ENCODE data around the gene PLA2G2E. TPM values are rescaled to one million over a fixed set of nuclear protein-coding genes. Genes with fewer than 3 reads are reported as not detected.

Gene PLA2G2E
- total and polyA plus RNA-seq, 4 donors, result not detected

- Histone ChIP-seq H3K36me3 (ENCODE audit: control insufficient read depth in 4 of 4, insufficient read depth in 4 of 4, low read length in 4 of 4) (peaks cover 14 to 36% (median 20%) of the 10 kb centered on the region in 4 donors), H3K4me3 (no peak overlapping the region), H3K4me1 (ENCODE audit: control insufficient read depth in 5 of 5, insufficient read depth in 5 of 5, low read length in 5 of 5) (no peaks in the 10 kb centered on the region), H3K27me3 (ENCODE audit: control insufficient read depth in 3 of 3, insufficient read depth in 3 of 3, low read length in 2 of 3) (no peaks in the 10 kb centered on the region), H3K9me3 (ENCODE audit: control insufficient read depth in 4 of 4, insufficient read depth in 3 of 4, low read length in 3 of 4) (no peaks in the 10 kb centered on the region), H3K9ac (ENCODE audit: insufficient read depth in 1 of 2, low read length in 2 of 2) (no peak overlapping the region), H3K27ac (ENCODE audit: low read depth in 1 of 2, low read length in 1 of 2) (no peak overlapping the region)
- DNase-seq (no peak), ATAC-seq (ENCODE audit: insufficient read depth, low FRiP score) (no peak)
- 95 to 97% methylated on average over 1 of the region's 1 CpG for WGBS, 2 donors
- TF ChIP-seq, protein P1, sequence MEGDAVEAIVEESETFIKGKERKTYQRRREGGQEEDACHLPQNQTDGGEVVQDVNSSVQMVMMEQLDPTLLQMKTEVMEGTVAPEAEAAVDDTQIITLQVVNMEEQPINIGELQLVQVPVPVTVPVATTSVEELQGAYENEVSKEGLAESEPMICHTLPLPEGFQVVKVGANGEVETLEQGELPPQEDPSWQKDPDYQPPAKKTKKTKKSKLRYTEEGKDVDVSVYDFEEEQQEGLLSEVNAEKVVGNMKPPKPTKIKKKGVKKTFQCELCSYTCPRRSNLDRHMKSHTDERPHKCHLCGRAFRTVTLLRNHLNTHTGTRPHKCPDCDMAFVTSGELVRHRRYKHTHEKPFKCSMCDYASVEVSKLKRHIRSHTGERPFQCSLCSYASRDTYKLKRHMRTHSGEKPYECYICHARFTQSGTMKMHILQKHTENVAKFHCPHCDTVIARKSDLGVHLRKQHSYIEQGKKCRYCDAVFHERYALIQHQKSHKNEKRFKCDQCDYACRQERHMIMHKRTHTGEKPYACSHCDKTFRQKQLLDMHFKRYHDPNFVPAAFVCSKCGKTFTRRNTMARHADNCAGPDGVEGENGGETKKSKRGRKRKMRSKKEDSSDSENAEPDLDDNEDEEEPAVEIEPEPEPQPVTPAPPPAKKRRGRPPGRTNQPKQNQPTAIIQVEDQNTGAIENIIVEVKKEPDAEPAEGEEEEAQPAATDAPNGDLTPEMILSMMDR (IDR thresholded peaks at IDR 0.05; ENCODE audit: control extremely low read depth, extremely low read depth), result no peak
These were observed 21.8 kb downstream of the PLA2G2E start for GRCh38 chr1:19901653-19902052.

DNA sequence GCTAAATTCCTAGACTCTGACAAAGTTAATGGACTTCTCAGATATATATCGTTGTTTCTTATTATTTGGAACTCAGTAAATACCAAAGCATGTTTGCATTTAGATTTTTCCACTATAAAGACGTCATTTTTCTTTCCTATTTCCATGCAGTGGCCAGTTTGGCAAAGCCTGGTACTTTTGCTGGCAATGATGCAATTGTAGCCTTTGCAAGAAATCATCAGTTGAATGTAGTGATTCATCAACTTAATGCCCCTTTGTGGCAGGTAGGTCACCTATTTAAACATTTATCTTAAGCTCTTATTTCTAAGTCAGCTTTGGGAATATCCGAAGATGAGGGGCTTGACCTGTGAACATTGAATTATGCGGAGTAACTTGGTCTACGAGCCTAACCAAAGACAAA lies 29.2 kb downstream of the PLA2G2E start:
- H3K27me3 ChIP-seq (ENCODE audit: control insufficient read depth in 3 of 3, insufficient read depth in 3 of 3, low read length in 2 of 3), result no peaks in the 10 kb centered on the region
- no peak overlapping the region for H3K9ac ChIP-seq (ENCODE audit: insufficient read depth in 1 of 2, low read length in 2 of 2)
- peaks cover 29 to 52% (median 32%) of the 10 kb centered on the region in 4 donors for H3K36me3 ChIP-seq (ENCODE audit: control insufficient read depth in 4 of 4, insufficient read depth in 4 of 4, low read length in 4 of 4)
- 90 to 96% methylated on average over 5 of the region's 5 CpGs for WGBS, 2 donors
- ATAC-seq (ENCODE audit: insufficient read depth, low FRiP score) (no peak), DNase-seq (no peak)
- no peaks in the 10 kb centered on the region for H3K9me3 ChIP-seq (ENCODE audit: control insufficient read depth in 4 of 4, insufficient read depth in 3 of 4, low read length in 3 of 4)
- no peak overlapping the region for H3K4me3 ChIP-seq
- TF ChIP-seq, protein P1 (IDR thresholded peaks at IDR 0.05; ENCODE audit: control extremely low read depth, extremely low read depth), result no peak
- peaks cover 0 to 3% (median 0%) of the 10 kb centered on the region in 5 donors for H3K4me1 ChIP-seq (ENCODE audit: control insufficient read depth in 5 of 5, insufficient read depth in 5 of 5, low read length in 5 of 5)
- H3K27ac ChIP-seq (ENCODE audit: low read depth in 1 of 2, low read length in 1 of 2), result no peak overlapping the region

DNA sequence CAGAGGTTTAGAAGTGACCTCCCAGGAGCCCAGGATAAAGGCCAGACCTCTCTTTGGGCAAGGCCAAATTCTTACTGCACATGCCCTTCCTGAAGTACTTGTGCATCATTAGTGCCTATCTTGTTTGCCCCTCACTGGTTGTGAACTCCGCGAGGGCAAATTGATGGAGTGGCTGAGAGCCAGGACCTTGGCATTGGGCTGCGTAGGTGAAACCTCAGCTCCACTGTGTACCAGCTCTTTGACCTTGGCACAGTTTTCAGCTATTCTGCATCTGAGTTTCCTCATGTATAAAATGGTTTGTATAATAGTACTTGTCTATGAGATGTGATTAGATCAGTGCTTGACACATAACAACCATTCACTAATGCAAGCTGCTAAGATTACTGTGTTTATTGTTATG lies 29.7 kb downstream of the PLA2G2E start:
- peaks cover 0 to 4% (median 0%) of the 10 kb centered on the region in 5 donors for H3K4me1 ChIP-seq (ENCODE audit: control insufficient read depth in 5 of 5, insufficient read depth in 5 of 5, low read length in 5 of 5)
- no peak overlapping the region for H3K4me3 ChIP-seq
- TF ChIP-seq, protein P1 (IDR thresholded peaks at IDR 0.05; ENCODE audit: control extremely low read depth, extremely low read depth), result no peak
- ATAC-seq (ENCODE audit: insufficient read depth, low FRiP score), result no peak
- WGBS, 2 donors, result 91 to 92% methylated on average over 3 of the region's 3 CpGs
- no peaks in the 10 kb centered on the region for H3K9me3 ChIP-seq (ENCODE audit: control insufficient read depth in 4 of 4, insufficient read depth in 3 of 4, low read length in 3 of 4)
- no peak overlapping the region for H3K9ac ChIP-seq (ENCODE audit: insufficient read depth in 1 of 2, low read length in 2 of 2)
- H3K36me3 ChIP-seq (ENCODE audit: control insufficient read depth in 4 of 4, insufficient read depth in 4 of 4, low read length in 4 of 4), result peaks cover 25 to 47% (median 28%) of the 10 kb centered on the region in 4 donors
- H3K27ac ChIP-seq (ENCODE audit: low read depth in 1 of 2, low read length in 1 of 2), result no peak overlapping the region
- DNase-seq, result no peak
- H3K27me3 ChIP-seq (ENCODE audit: control insufficient read depth in 3 of 3, insufficient read depth in 3 of 3, low read length in 2 of 3), result no peaks in the 10 kb centered on the region

DNA sequence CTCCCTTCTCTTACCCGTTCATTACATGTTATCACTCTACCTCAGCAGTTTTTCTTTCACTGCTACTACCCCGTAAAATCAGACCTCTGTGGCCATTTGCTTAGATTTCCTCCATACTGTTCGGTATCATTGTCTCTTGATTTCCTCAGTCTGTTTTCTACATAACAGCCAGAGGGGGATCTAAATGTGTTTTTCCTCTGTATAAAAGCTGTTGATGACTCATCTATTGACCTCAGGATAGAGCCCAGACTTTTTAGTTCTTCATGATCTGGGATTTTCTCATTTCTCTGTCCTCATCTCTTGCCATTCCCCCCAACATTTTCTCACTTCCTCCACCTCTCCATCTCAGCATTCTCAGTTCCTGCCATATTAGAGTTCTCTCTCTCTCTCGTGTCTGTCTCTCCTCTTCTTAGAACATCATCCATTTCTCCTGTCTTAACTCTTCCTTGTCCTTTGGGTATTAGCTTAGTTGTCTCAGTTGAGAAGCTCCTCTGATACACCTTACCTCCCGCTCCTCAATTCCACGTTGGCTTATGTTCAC lies 30.7 kb downstream of the PLA2G2E start:
- peaks cover 24 to 46% (median 27%) of the 10 kb centered on the region in 4 donors for H3K36me3 ChIP-seq (ENCODE audit: control insufficient read depth in 4 of 4, insufficient read depth in 4 of 4, low read length in 4 of 4)
- no peak overlapping the region for H3K9ac ChIP-seq (ENCODE audit: insufficient read depth in 1 of 2, low read length in 2 of 2)
- no peaks in the 10 kb centered on the region for H3K9me3 ChIP-seq (ENCODE audit: control insufficient read depth in 4 of 4, insufficient read depth in 3 of 4, low read length in 3 of 4)
- H3K4me3 ChIP-seq, result no peak overlapping the region
- TF ChIP-seq, protein P1 (IDR thresholded peaks at IDR 0.05; ENCODE audit: control extremely low read depth, extremely low read depth), result no peak
- no peak for ATAC-seq (ENCODE audit: insufficient read depth, low FRiP score)
- 84 to 90% methylated on average over 6 of the region's 6 CpGs for WGBS, 2 donors
- no peak overlapping the region for H3K27ac ChIP-seq (ENCODE audit: low read depth in 1 of 2, low read length in 1 of 2)
- H3K4me1 ChIP-seq (ENCODE audit: control insufficient read depth in 5 of 5, insufficient read depth in 5 of 5, low read length in 5 of 5), result peaks cover 0 to 4% (median 2%) of the 10 kb centered on the region in 5 donors
- H3K27me3 ChIP-seq (ENCODE audit: control insufficient read depth in 3 of 3, insufficient read depth in 3 of 3, low read length in 2 of 3), result no peaks in the 10 kb centered on the region
- DNase-seq, result no peak
